ENCODE data around the gene MTM1.
A peak's percentile ranks its signal among the peaks of the same experiment; 100 is the strongest.

Gene MTM1

GRCh38 chrX:150567645-150568319 is 639 bp upstream of the MTM1 start:
- peak overlapping the region; percentile 52 to 80 for H3K27ac ChIP-seq
- H3K4me1 ChIP-seq, result peaks cover 0 to 10% (median 0%) of the 10 kb centered on the region in 4 donors
- peak overlapping the region; percentile 69 to 81 for H3K4me3 ChIP-seq
- intact Hi-C loops (cut with DNase I; ENCODE audit: low total_unique reads), result no loop called here
- no peaks in the 10 kb centered on the region for H3K27me3 ChIP-seq
- TF ChIP-seq CTCF (IDR thresholded peaks at IDR 0.05), result no peak
- no peak for DNase-seq
- no peaks in the 10 kb centered on the region for H3K9me3 ChIP-seq
- no peaks in the 10 kb centered on the region for H3K36me3 ChIP-seq

GRCh38 chrX:150569155-150569477 is 695 bp downstream of the MTM1 start:
- H3K27ac ChIP-seq, result peak overlapping the region; percentile 80 to 92
- no peaks in the 10 kb centered on the region for H3K27me3 ChIP-seq
- peak overlapping the region; percentile 69 to 81 for H3K4me3 ChIP-seq
- H3K36me3 ChIP-seq, result no peaks in the 10 kb centered on the region
- no peak for DNase-seq
- no peak for TF ChIP-seq CTCF (IDR thresholded peaks at IDR 0.05)
- no peaks in the 10 kb centered on the region for H3K9me3 ChIP-seq
- H3K4me1 ChIP-seq, result peaks cover 0 to 10% (median 0%) of the 10 kb centered on the region in 4 donors
- intact Hi-C loops (cut with DNase I; ENCODE audit: low total_unique reads), result no loop called here

GRCh38 chrX:150570512-150570911 is 2.1 kb downstream of the MTM1 start:
- no peak overlapping the region for H3K27ac ChIP-seq
- H3K9me3 ChIP-seq, result no peaks in the 10 kb centered on the region
- no peak overlapping the region for H3K4me3 ChIP-seq
- H3K27me3 ChIP-seq, result no peaks in the 10 kb centered on the region
- DNase-seq, result no peak
- peaks cover 0 to 12% (median 0%) of the 10 kb centered on the region in 4 donors for H3K4me1 ChIP-seq
- no peaks in the 10 kb centered on the region for H3K36me3 ChIP-seq
- intact Hi-C loops (cut with DNase I; ENCODE audit: low total_unique reads), result no loop called here
- no peak for TF ChIP-seq CTCF (IDR thresholded peaks at IDR 0.05)

GRCh38 chrX:150572206-150572605 is 3.8 kb downstream of the MTM1 start:
- H3K27me3 ChIP-seq, result no peaks in the 10 kb centered on the region
- TF ChIP-seq CTCF (IDR thresholded peaks at IDR 0.05), result no peak
- intact Hi-C loops (cut with DNase I; ENCODE audit: low total_unique reads), result no loop called here
- no peak for DNase-seq
- H3K4me1 ChIP-seq, result peaks cover 0 to 13% (median 0%) of the 10 kb centered on the region in 4 donors
- no peak overlapping the region for H3K27ac ChIP-seq
- H3K4me3 ChIP-seq, result no peak overlapping the region
- H3K9me3 ChIP-seq, result no peaks in the 10 kb centered on the region
- H3K36me3 ChIP-seq, result no peaks in the 10 kb centered on the region

GRCh38 chrX:150573106-150573505 is 4.7 kb downstream of the MTM1 start:
- Histone ChIP-seq H3K27ac (no peak overlapping the region), H3K9me3 (peaks cover 0 to 2% (median 0%) of the 10 kb centered on the region in 3 donors), H3K27me3 (no peaks in the 10 kb centered on the region), H3K4me1 (peaks cover 0 to 13% (median 0%) of the 10 kb centered on the region in 4 donors), H3K36me3 (no peaks in the 10 kb centered on the region), H3K4me3 (no peak overlapping the region)
- TF ChIP-seq CTCF (IDR thresholded peaks at IDR 0.05), result no peak
- intact Hi-C loops (cut with DNase I; ENCODE audit: low total_unique reads), result no loop called here
- no peak for DNase-seq
